ENCODE results near the gene CCL17. TPM values are rescaled to one million over a fixed set of nuclear protein-coding genes. Genes with fewer than 3 reads are reported as not detected.
"Not testable (repeated sequence)": the region's sequence is repeated elsewhere in the genome, so short reads cannot be mapped to it uniquely, and the experiment has no call there.

CCL17 gene
- total RNA-seq, 2 donors from 2014 or later: not detected

DNA sequence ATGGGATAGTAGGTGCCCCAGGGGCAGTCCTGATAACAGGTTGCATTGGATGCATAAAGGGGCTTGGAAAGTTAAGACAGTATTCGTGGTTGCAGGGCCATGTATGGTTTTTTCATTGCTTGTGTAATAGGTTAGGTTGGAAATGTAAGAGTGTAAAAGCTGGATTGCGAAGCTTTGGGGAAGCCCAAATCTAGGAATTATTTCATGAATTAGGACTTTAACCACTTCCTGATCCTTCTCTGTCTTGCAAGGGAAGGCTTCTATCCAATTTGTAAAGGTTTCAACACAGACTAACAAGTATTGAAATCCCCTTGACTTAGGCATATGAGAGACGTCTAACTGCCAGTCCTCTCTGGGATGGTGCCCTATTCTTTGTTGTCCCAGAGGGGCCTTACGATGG, 7.8 kb upstream of the CCL17 start:
- 87 to 89% methylated on average over 4 of the region's 4 CpGs for WGBS, 2 donors
- intact Hi-C loops (cut with DNase I): no loop called here
- TF ChIP-seq POLR2A (IDR thresholded peaks at IDR 0.05): no peak
- TF ChIP-seq, protein P1, sequence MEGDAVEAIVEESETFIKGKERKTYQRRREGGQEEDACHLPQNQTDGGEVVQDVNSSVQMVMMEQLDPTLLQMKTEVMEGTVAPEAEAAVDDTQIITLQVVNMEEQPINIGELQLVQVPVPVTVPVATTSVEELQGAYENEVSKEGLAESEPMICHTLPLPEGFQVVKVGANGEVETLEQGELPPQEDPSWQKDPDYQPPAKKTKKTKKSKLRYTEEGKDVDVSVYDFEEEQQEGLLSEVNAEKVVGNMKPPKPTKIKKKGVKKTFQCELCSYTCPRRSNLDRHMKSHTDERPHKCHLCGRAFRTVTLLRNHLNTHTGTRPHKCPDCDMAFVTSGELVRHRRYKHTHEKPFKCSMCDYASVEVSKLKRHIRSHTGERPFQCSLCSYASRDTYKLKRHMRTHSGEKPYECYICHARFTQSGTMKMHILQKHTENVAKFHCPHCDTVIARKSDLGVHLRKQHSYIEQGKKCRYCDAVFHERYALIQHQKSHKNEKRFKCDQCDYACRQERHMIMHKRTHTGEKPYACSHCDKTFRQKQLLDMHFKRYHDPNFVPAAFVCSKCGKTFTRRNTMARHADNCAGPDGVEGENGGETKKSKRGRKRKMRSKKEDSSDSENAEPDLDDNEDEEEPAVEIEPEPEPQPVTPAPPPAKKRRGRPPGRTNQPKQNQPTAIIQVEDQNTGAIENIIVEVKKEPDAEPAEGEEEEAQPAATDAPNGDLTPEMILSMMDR (IDR thresholded peaks at IDR 0.05): no peak

DNA sequence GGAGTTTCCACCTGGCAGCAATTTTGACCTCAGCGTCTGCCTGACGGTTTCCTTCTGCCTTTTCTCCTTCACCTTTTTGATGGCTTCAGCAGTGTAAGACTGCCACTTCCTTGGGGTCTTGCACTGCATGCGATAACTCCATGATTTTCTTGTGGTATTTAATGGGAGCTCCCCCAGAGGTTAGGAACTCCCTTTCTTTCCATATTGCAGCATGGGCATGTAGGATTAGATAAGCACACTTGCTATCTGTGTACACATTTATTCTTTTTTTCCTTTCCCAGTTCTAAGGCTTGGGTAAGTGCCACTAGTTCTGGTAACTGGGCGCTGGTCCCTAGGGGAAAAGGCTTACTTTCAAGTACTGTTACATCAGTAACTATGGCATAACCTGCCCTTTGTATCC, 7.1 kb upstream of the CCL17 start:
- H3K27me3 ChIP-seq; H3K27ac ChIP-seq; H3K9me3 ChIP-seq; ATAC-seq; DNase-seq; H3K4me3 ChIP-seq; intact Hi-C loops (cut with DNase I); H3K4me1 ChIP-seq; H3K36me3 ChIP-seq (replicated peaks in 1 of 2; ENCODE audit: insufficient read depth in 1 of 2, low read depth in 2 of 2): not testable (repeated sequence)
- 85 to 89% methylated on average over 4 of the region's 4 CpGs for WGBS, 2 donors

More for the DNA sequence above, 7.8 kb upstream of the CCL17 start:
- H3K27me3 ChIP-seq: no peaks in the 10 kb centered on the region
- ATAC-seq (no peak), DNase-seq (no peak)
- H3K4me3 ChIP-seq: no peak overlapping the region
- H3K4me1 ChIP-seq: peaks cover 6% of the 10 kb centered on the region
- H3K36me3 ChIP-seq (replicated peaks in 1 of 2; ENCODE audit: insufficient read depth in 1 of 2, low read depth in 2 of 2): no peaks in the 10 kb centered on the region
- no peaks in the 10 kb centered on the region for H3K9me3 ChIP-seq
- no peak overlapping the region for H3K27ac ChIP-seq

DNA sequence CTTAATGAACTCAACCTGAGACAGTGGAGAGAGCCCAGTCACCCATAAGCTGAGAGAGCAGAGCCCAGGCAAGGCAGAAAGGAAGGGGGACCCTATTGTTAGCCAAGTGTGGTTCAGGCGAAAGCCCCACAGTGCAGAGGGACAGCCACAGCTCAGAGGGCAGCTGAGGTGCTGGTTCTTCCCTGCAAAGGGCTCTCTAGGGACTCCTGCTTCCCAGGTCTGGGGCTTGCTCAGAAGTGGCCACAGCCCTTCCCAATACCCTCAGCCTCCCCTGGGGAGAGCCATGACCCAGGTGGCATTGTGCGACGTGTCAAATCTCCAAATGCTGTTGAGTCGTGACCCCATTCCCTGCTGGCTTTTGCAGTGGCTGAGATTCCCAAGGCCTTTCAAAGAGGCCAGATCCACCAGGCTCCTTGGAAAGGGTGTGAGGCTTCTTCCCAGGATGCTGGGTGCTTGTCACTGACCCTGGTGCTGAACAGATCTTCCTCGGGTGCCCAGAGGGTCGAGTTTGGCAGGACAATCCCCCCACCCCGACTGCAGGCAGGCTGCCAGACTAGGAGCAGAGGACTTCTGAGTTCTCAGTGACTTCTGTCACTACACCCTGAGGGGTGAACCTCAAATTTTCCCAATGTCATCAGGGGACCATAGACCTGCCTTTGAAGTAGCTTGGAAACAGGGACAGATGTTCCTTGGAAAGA, 2.5 kb upstream of the CCL17 start:
- no peaks in the 10 kb centered on the region for H3K27me3 ChIP-seq
- H3K4me3 ChIP-seq: no peak overlapping the region
- H3K27ac ChIP-seq: no peak overlapping the region
- ATAC-seq: no peak
- intact Hi-C loops (cut with DNase I): no loop called here
- no peaks in the 10 kb centered on the region for H3K36me3 ChIP-seq (replicated peaks in 1 of 2; ENCODE audit: insufficient read depth in 1 of 2, low read depth in 2 of 2)
- H3K4me1 ChIP-seq: no peaks in the 10 kb centered on the region
- no peak for DNase-seq
- H3K9me3 ChIP-seq: no peaks in the 10 kb centered on the region
- WGBS, 2 donors: 41 to 58% methylated on average over 5 to 7 of the region's 7 CpGs
- TF ChIP-seq, protein P1 (IDR thresholded peaks at IDR 0.05): no peak
- TF ChIP-seq POLR2A (IDR thresholded peaks at IDR 0.05): no peak

DNA sequence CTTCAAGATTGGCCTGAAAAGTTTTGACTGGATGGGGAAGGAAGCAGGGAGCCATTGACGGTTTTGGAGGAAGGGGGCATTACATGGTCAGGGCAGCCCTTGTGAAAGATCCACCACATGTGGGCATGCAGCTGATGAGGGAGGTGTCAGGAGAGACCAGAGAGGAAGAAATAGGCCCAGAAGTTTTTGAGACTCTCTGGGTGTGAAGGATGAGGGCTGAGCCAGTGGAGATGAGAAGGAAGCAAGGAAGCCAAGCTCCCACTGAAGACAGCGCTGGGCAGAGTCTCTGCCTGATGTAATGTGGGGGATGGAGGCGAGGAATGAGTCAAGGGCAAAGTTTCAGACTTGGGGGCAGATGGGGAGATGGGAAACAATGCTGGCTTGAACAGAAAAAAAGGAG, 530 bp downstream of the CCL17 start:
- no peak overlapping the region for H3K4me3 ChIP-seq
- H3K36me3 ChIP-seq (replicated peaks in 1 of 2; ENCODE audit: insufficient read depth in 1 of 2, low read depth in 2 of 2): no peaks in the 10 kb centered on the region
- intact Hi-C loops (cut with DNase I): no loop called here
- ATAC-seq: no peak
- no peaks in the 10 kb centered on the region for H3K27me3 ChIP-seq
- TF ChIP-seq, protein P1 (IDR thresholded peaks at IDR 0.05): no peak
- no peak for TF ChIP-seq POLR2A (IDR thresholded peaks at IDR 0.05)
- H3K9me3 ChIP-seq: no peaks in the 10 kb centered on the region
- H3K27ac ChIP-seq: no peak overlapping the region
- H3K4me1 ChIP-seq: no peaks in the 10 kb centered on the region
- 71 to 74% methylated on average over 3 of the region's 3 CpGs for WGBS, 2 donors
- no peak for DNase-seq

DNA sequence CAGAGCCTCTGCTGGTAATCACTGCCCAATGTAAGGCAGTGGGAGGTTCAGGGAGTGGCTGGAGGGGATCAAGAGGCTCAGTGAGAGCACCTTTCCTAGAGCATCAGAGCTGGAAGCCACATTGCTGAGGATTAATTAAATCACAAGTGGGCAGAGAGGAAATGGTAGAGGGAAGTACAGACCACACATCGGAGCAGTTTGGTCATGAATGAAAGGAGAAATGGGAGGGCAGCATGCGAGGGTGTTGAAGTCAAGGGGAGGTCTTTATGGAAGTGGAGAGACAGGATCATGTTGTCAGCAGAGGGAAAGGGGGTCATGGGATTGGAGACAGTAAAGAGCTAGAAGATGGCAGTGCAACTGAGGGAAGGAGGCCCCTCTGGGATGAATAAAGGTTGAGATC, 2.3 kb downstream of the CCL17 start:
- TF ChIP-seq, protein P1 (IDR thresholded peaks at IDR 0.05): no peak
- Histone ChIP-seq H3K4me3 (no peak overlapping the region), H3K27me3 (no peaks in the 10 kb centered on the region), H3K4me1 (no peaks in the 10 kb centered on the region), H3K27ac (no peak overlapping the region), H3K36me3 (replicated peaks in 1 of 2; ENCODE audit: insufficient read depth in 1 of 2, low read depth in 2 of 2) (no peaks in the 10 kb centered on the region), H3K9me3 (no peaks in the 10 kb centered on the region)
- WGBS, 2 donors: 63 to 72% methylated on average over 2 of the region's 2 CpGs
- ATAC-seq (no peak), DNase-seq (no peak)
- intact Hi-C loops (cut with DNase I): no loop called here
